GM12873 (cell line): Measurements from ENCODE around the gene NDUFA12.

Experiments
- TF ChIP-seq, protein P1 (sequence below): IDR thresholded peaks from 2 replicates; pipeline ENCODE4 v1.5.1; 2012; ENCODE audit warnings: low read depth, mild to moderate bottlenecking, moderate library complexity, low read length, control low read depth; ENCODE audit not compliant: insufficient read depth; ENCODE audit errors: missing control alignments

The NDUFA12 gene

DNA sequence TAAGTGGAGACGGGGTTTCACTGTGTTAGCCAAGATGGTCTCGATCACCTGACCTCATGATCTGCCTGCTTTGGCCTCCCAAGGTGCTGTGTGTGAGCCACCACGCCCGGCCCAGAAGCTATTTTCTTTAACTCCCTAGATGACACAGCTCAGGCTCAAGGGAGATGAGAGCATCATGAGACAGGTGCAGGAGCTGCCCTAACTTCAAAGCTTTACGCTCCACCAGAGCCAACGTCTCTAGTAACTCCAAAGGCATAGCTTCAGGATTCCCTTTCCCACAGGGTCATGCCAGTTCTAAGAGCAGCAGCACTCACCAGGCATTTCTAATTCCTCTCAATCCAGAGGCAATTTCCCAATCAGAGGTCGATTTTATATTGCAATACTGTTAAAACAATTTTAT, 21.0 kb downstream of the NDUFA12 start:
- TF ChIP-seq, protein P1, sequence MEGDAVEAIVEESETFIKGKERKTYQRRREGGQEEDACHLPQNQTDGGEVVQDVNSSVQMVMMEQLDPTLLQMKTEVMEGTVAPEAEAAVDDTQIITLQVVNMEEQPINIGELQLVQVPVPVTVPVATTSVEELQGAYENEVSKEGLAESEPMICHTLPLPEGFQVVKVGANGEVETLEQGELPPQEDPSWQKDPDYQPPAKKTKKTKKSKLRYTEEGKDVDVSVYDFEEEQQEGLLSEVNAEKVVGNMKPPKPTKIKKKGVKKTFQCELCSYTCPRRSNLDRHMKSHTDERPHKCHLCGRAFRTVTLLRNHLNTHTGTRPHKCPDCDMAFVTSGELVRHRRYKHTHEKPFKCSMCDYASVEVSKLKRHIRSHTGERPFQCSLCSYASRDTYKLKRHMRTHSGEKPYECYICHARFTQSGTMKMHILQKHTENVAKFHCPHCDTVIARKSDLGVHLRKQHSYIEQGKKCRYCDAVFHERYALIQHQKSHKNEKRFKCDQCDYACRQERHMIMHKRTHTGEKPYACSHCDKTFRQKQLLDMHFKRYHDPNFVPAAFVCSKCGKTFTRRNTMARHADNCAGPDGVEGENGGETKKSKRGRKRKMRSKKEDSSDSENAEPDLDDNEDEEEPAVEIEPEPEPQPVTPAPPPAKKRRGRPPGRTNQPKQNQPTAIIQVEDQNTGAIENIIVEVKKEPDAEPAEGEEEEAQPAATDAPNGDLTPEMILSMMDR, result no peak

GRCh38 chr12:94980577-94980976, 22.9 kb downstream of the NDUFA12 start:
- TF ChIP-seq, protein P1, result peak; percentile 12

GRCh38 chr12:94979941-94980340, 23.6 kb downstream of the NDUFA12 start:
- TF ChIP-seq, protein P1, result no peak

- TF ChIP-seq, protein P1, result no peak
These were observed 25.6 kb downstream of the NDUFA12 start for GRCh38 chr12:94977766-94978468.

DNA sequence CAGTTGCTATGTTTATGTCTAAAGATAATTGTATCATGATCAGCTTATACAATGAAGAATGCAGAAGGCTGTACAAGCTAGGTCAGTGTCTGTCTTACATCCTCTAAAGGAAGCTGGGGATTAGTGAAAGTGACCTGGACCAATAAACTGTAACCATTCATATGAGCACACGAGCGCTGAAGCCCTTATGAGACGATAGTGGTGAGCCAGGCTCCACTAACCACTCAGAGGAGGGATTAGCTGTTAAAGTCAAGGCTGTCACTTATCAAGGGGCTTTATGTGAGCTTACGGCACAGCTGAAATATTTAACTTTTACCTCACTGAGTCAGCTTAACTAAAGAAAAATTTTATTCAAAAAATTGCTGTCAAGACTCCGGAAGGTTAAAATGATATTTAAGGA, 30.3 kb downstream of the NDUFA12 start:
- TF ChIP-seq, protein P1, result no peak

DNA sequence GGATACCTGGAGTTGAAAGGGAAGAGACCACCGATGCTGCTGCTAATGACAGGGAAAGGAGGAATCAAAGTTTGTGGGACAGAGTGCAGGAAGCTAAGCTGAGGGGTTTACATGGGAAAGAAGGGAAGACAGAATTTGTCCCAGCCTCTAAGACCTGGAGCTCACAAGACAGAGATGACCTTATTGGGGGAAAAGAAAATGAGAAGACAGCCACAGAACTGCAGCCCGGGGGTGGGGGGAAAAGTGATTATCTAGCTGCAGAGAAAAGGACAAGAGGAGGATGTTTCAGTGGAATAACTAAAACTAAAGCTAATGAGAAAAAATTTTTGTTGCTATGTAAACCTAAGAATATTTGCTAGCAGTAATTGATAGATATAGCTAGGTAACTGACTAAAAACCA, 30.7 kb downstream of the NDUFA12 start:
- TF ChIP-seq, protein P1, result no peak

DNA sequence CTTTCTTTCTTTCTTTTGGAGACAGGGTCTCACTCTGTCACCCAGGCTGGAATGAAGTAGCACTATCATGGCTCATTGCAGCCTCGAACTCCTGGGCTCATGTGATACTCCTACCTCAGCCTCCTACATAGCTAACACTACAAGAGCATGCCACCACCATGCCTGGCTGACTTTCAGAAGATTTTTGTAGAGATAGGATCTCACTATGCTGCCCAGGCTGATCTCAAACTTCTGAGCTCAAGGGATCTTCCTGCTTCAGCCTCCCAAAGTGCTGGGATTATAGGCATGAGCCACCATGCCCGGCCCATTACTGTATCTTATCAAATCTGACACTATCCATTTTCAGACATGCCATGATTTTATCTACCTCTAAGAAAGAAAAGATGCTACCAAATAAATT, 31.6 kb downstream of the NDUFA12 start:
- TF ChIP-seq, protein P1, result no peak

DNA sequence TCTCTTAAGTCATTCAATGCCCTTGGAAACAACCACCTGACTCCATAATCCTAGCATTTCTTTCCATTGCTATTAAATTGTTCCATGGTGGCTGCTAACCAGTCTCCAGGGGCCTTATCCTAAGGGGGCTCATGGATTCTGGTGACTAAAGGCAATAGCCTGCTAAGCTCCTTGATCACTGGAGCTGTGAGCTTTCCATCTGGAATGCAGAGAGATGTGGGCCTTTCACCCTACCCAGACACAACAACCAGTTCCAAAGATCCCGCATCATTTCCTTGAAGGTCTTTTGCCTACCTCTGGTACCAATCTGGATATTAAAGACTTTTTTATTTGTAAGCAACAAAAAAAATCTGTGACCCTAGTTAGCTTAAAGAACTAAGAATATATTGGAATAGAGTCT, 32.9 kb downstream of the NDUFA12 start:
- TF ChIP-seq, protein P1, result no peak
